Sciatic nerve (tissue), 2 donors: ENCODE data around the gene ZSWIM6. TPM values are rescaled to one million over a fixed set of nuclear protein-coding genes. Genes with fewer than 3 reads are reported as not detected.

ENCODE experiments used
- ATAC-seq: fragments of 200-7000 bp; cut with Tn5 transposase; one replicate; pipeline ENCODE4 v1.9.1; 2020; ENCODE audit warnings: mild to moderate bottlenecking, moderate library complexity
- DNase-seq: peaks from one replicate; pipeline ENCODE4 v3.0.0-alpha.2; 2020; ENCODE audit warnings: low spot score
- intact Hi-C: fragments of 100-400 bp; cut with DNase I; formaldehyde crosslinking; loops from one replicate; pipeline ENCODE4 v1.14.2; 2022
- total RNA-seq: library from RNA; stranded (reverse); fragmentation: NEBNext Ultra II Directional; extraction: Animal tissue kit (Norgen Biotek cat#: 25700); gene quantifications from one replicate; pipeline ENCODE4 v1.2.1, GENCODE V29; 2021
- donor health status: DM: no; HTN: no; CAD: no.
- donor health status: DM: no; HTN: no; CAD: no.

The ZSWIM6 gene
- total RNA-seq, 1 donor from 2014 or later: 30.2 TPM

GRCh38 chr5:61491861-61492260 lies 159.8 kb downstream of the ZSWIM6 start:
- intact Hi-C loops: no loop called here
- ATAC-seq (no peak), DNase-seq (no peak)

DNA sequence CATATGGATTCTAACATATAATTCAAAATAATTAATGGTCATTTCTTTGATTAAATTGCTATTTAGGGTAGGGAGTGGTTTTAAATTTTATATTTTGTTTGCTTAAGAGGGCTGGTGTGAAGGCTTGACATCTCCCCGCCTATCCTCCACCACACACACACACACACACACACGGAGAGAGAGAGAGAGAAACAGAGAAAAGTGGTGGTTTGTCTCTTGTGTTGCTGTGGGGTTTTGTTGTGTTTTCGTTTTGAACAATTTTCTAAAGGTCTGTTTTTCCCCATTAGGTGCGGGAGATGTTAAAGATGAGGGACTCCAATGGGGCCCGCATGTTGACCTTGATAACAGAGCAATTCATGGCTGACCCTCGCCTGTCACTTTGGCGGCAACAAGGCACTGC lies 161.9 kb downstream of the ZSWIM6 start:
- no peak for ATAC-seq
- no peak for DNase-seq
- intact Hi-C loops: no loop called here

DNA sequence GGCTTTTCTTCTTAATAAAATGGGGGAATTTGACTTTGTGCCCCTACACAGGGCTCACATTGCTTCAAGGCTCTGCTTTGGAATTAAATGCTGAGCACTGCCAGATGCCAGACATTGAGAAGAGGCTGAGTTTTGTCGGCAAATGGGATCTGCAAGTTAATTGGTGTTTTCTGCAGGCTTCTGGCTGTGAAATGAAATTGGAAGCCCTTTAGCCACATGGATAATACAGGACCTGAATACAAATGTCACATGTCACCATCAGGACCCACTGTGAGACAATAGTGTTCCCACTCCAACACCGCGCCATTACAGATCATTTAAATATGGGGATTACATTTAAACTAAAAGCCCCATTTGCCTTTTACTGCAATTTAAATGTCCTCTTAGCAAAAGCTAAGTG lies 164.4 kb downstream of the ZSWIM6 start:
- ATAC-seq: no peak
- DNase-seq: no peak
- intact Hi-C loops: no loop called here

DNA sequence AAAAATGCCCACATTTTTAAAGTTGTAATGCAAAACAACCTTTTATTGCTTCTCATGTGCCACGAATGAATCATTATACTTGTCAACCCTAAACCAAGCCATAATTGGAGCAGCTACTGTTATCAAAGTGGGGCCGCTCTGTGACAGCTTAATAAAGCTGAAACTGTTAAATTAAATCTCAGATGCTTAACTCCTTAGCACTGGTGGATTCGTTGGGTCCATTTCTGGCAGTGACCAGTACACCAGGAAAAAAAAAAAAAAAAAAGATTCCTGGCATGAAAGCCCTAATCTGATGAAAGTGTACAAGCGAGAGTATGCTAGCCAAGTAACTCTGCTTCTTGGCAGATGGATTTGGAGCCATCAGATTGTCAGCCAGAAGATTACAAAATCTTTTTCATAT lies 164.8 kb downstream of the ZSWIM6 start:
- DNase-seq (no peak), ATAC-seq (peak; percentile 72)
- intact Hi-C loops: no loop called here

- no peak for DNase-seq
- intact Hi-C loops: no loop called here
Measured at GRCh38 chr5:61498121-61498520, 166.1 kb downstream of the ZSWIM6 start.

DNA sequence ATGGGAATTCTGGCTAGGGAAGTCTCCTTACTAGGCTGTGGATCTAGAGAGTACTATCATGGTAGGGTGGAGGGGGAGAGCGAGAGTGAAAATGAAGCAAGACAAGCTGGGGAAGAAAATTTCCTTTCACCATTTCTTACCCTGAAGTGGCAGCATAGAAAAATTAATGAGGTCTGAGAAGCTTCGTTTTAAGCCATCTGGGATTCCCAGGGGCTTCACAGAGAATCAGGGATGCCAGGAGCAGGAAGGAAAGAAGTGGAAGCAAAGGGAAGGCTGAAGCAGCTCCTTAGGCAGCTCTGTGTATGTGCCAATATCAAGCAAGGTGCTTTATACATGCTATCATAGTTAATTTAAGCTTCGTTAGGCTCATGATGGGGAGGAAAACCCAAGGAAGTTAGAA lies 169.9 kb downstream of the ZSWIM6 start:
- DNase-seq: no peak
- intact Hi-C loops: no loop called here
- no peak for ATAC-seq

More at GRCh38 chr5:61498121-61498520, 166.1 kb downstream of the ZSWIM6 start:
- ATAC-seq: no peak

GRCh38 chr5:61504143-61504770 lies 172.2 kb downstream of the ZSWIM6 start:
- intact Hi-C loops: no loop called here
- no peak for ATAC-seq
- DNase-seq: no peak

DNA sequence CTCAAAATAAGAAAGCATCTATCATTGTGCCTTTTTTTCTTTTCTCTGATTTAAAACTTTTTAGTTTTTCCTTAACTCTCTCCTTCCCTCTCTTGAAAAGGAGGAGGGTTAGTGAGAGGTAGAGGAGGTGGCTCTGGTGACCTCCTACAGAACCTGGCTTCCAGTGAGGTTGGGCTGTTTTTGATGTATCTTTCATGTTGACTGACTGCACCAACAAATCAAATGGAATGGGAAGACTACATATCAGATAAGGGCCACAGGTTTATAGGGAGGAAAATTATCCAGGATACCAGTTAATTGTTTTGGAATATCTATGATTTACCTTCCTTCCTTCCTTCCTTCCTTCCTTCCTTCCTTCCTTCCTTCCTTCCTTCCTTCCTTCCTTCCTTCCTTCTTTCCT lies 173.2 kb downstream of the ZSWIM6 start:
- intact Hi-C loops: no loop called here
- DNase-seq (no peak), ATAC-seq (no peak)

DNA sequence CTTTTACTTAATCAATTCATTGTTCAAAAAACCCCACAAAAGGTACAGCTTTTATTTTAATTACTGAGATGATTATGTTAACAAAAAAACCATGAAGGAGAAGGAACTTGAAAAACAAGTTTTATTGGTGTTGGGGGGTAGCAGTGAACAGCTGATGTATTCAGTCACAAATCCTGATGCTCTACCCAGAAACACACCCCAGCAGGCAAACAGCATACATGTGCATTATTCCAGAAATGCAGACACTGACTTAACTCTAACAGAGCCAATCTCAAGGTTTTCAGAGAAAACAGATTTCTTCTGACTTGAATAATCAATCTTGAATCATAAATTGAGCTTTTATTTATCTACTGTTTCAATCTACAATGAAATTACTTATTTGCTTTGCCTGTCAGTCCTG lies 175.2 kb downstream of the ZSWIM6 start:
- intact Hi-C loops: no loop called here
- DNase-seq: no peak
- no peak for ATAC-seq

GRCh38 chr5:61516946-61517345 lies 184.9 kb downstream of the ZSWIM6 start:
- intact Hi-C loops: no loop called here
- ATAC-seq: no peak
- DNase-seq: no peak

GRCh38 chr5:61519728-61520277 lies 187.7 kb downstream of the ZSWIM6 start:
- ATAC-seq (no peak), DNase-seq (no peak)
- intact Hi-C loops: no loop called here

DNA sequence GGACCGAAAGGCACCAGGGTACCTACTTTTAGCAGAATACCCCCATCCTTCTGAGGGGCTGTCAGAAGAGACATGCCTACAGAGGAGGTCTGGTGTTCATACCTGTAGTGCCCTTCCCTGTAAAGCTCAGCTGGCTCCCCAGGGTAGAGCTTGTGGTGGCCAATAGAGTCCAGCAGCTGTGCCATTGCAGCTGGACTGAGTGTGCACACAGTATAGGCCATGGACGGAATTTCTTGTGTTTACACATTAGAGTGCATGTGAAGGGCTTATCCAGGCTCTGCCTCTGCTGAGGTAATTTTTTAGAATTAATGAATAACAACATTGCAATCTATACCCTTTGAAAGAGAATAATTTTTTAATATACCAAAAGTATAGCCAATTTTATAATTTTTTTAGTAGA lies 191.0 kb downstream of the ZSWIM6 start:
- no peak for ATAC-seq
- no peak for DNase-seq
- intact Hi-C loops: no loop called here

GRCh38 chr5:61523997-61524396 lies 191.9 kb downstream of the ZSWIM6 start:
- intact Hi-C loops: no loop called here
- ATAC-seq: no peak
- no peak for DNase-seq

GRCh38 chr5:61525512-61526206 lies 193.6 kb downstream of the ZSWIM6 start:
- intact Hi-C loops: no loop called here
- ATAC-seq (peak; percentile 17), DNase-seq (no peak)

DNA sequence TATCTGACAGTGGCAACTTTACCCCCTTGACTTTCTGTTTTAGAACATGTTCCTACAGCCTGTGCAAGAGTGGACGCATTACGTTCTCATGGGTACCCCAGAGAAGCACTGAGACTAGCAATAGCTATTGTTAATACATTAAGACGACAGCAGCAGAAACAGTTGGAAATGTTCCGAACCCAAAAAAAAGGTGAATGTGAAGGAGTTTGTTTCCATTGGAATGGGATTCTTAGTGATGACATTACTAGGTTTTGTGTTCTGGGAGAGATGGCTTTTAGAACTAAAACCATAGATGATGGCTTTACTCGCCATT lies 194.1 kb downstream of the ZSWIM6 start:
- ATAC-seq: no peak
- no peak for DNase-seq
- intact Hi-C loops: no loop called here

- intact Hi-C loops: no loop called here
- ATAC-seq: no peak
- DNase-seq: no peak
Measured at GRCh38 chr5:61532983-61533382, 200.9 kb downstream of the ZSWIM6 start.

- intact Hi-C loops: no loop called here
- ATAC-seq (no peak), DNase-seq (no peak)
Measured at GRCh38 chr5:61534481-61535267, 202.6 kb downstream of the ZSWIM6 start.

GRCh38 chr5:61535828-61536227 lies 203.8 kb downstream of the ZSWIM6 start:
- DNase-seq: no peak
- no peak for ATAC-seq
- intact Hi-C loops: no loop called here

- intact Hi-C loops: no loop called here
- no peak for ATAC-seq
Measured at GRCh38 chr5:61536922-61537321, 204.9 kb downstream of the ZSWIM6 start.

More at GRCh38 chr5:61536922-61537321, 204.9 kb downstream of the ZSWIM6 start:
- DNase-seq: no peak
